Thyroid gland (tissue), 4 donors: Measurements from ENCODE around the gene ANXA2. TPM values are rescaled to one million over a fixed set of nuclear protein-coding genes. Genes with fewer than 3 reads are reported as not detected.
A peak's percentile ranks its signal among the peaks of the same experiment; 100 is the strongest.
"Not testable (repeated sequence)": the region's sequence is repeated elsewhere in the genome, so short reads cannot be mapped to it uniquely, and the experiment has no call there.

Experiments used
- DNase-seq, 2 donors: peaks; one replicate each; pipeline ENCODE4 v3.0.0-alpha.2; 2019
- H3K27ac ChIP-seq, 3 donors: fragments of 200-600 bp; sonication (generic); 1 replicate in 2 of 3; 2 replicates in 1 of 3; pipeline ENCODE4 v1.5.1; 2016 to 2019; ENCODE audit warnings: mild to moderate bottlenecking in 1 of 3, moderate library complexity in 1 of 3
- H3K27me3 ChIP-seq: fragments of 200-600 bp; sonication (generic); one replicate; pipeline ENCODE4 v1.5.1; 2019
- H3K36me3 ChIP-seq, 2 donors: fragments of 200-600 bp; sonication (generic); one replicate each; pipeline ENCODE4 v1.5.1; 2016 to 2019
- H3K4me1 ChIP-seq, 2 donors: fragments of 200-600 bp; sonication (generic); one replicate each; pipeline ENCODE4 v1.5.1; 2017 to 2019
- H3K4me3 ChIP-seq, 3 donors: fragments of 200-600 bp; sonication (generic); replicated peaks in 1 of 3; 1 replicate in 2 of 3; 2 replicates in 1 of 3; pipeline ENCODE4 v1.5.1; 2016; ENCODE audit warnings: mild to moderate bottlenecking in 1 of 3
- H3K9me3 ChIP-seq: fragments of 200-600 bp; sonication (generic); one replicate; pipeline ENCODE4 v1.5.1; 2017
- CTCF ChIP-seq, 6 experiments: fragments of 200-600 bp in 3 of 6; fragments of 450-650 bp in 3 of 6; sonication (generic) in 3 of 6; IDR thresholded peaks; one replicate each; pipeline ENCODE4 v1.5.1; 2016 to 2019; ENCODE audit warnings: antibody characterized with exemption in 6 of 6, mild to moderate bottlenecking in 2 of 6, inconsistent platforms in 1 of 6, moderate library complexity in 1 of 6
- POLR2A ChIP-seq, 2 donors: fragments of 450-650 bp; IDR thresholded peaks; one replicate each; pipeline ENCODE4 v1.6.1; 2017; ENCODE audit warnings: antibody characterized with exemption in 2 of 2, mild to moderate bottlenecking in 2 of 2, moderate library complexity in 1 of 2
- WGBS, 2 donors: methylation state at CpG; one replicate each; pipeline ENCODE4 v1.1.5; 2017; 5-methylcytosine and 5-hydroxymethylcytosine counted together
- intact Hi-C: fragments of 100-400 bp; cut with DNase I; formaldehyde crosslinking; loops from one replicate; pipeline ENCODE4 v1.15.1; 2023
- total RNA-seq, 4 donors: library from RNA; depleted of rRNA; stranded (reverse); fragments of >200 nt; gene quantifications; one replicate each; pipeline ENCODE4 v1.2.3, GENCODE V29; 2016

ANXA2 gene
- total RNA-seq, 4 donors from 2014 or later = 436 to 796 (median 612) TPM

DNA sequence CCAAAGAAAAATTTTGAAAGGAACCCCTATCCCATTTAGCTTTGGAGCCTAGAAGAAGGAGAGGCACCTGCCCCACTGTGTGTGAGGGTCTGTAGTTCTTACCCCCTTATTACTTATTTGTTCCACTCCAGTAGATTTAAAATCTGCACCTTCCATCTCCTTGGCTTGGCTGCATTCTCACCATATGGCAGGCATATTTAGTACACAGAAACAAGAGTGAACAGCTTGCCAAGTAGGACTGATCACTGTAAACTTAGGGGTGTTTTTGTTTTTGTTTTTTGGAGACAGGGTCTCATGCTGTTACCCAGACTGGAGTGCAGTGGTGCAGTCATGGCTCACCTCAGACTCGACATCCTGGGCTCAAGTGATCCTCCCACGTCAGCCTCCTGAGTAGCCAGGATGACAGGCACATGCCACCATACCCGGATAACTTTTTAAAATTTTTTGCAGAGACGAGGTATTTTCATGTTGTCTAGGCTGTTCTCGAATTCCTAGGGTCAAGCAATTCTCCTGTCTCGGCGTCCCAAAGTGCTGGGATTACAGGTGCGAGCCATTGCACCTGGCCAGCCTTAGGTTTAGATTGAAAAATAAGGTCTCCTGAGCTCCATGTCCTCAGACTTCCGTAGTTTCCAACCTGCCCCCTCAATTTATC lies 14.1 kb upstream of the ANXA2 start:
- TF ChIP-seq CTCF (IDR thresholded peaks at IDR 0.05) (no peak), POLR2A (IDR thresholded peaks at IDR 0.05) (no peak)
- 91 to 95% methylated on average over 9 of the region's 9 CpGs for WGBS, 2 donors

DNA sequence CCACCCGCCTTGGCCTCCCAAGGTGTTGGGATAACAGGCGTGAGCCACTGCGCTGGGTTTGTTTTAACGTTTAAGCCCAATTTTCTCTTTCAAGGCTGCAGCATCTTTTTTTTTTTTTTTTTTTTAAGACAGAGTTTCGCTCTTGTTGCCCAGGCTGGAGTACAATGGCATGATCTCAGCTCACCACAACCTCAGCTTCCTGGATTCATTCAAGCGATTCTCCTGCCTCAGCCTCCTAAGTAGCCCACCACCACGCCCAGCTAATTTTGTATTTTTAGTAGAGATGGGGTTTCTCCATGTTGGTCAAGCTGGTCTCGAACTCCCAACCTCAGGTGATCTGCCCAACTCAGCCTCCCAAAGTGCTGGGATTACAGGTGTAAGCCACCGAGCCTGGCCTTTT lies 12.6 kb upstream of the ANXA2 start:
- peaks cover 0 to 33% of the 10 kb centered on the region in 2 donors for H3K4me1 ChIP-seq
- H3K27ac ChIP-seq, intact Hi-C loops: not testable (repeated sequence)

More for the DNA sequence above, 14.1 kb upstream of the ANXA2 start:
- H3K9me3 ChIP-seq = no peaks in the 10 kb centered on the region
- H3K36me3 ChIP-seq = no peaks in the 10 kb centered on the region
- no peak overlapping the region for H3K4me3 ChIP-seq
- no peaks in the 10 kb centered on the region for H3K27me3 ChIP-seq
- intact Hi-C loops = no loop called here
- no peak overlapping the region for H3K27ac ChIP-seq
- DNase-seq = no peak
- peaks cover 0 to 27% of the 10 kb centered on the region in 2 donors for H3K4me1 ChIP-seq

DNA sequence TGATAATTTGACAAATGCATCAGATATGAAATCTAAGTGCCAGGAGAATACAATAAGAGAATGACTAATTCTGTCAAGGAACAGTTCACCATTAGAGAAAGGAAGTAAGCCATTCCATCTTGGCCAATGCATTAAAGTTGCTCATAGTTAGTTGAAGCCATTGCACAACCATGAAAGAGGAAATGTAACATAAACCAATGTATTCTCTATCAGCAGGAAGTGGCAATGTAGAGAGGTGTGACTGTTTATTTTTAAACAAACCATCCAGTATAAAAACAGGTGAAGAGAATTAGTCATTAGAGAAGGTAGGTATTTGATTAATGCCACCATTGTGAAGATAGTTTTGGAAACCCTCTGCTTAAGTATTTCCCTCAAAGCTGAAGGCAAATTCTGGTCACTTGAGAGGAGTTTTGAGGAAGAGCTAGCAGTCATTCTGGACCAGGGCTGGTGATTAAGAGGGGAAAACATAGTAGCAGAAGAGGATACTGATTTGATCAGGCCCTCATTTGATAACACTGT lies 10.7 kb upstream of the ANXA2 start:
- intact Hi-C loops = no loop called here

More for the DNA sequence above, 12.6 kb upstream of the ANXA2 start:
- H3K36me3 ChIP-seq, H3K4me3 ChIP-seq, H3K9me3 ChIP-seq, H3K27me3 ChIP-seq, DNase-seq: not testable (repeated sequence)
- 95 to 97% methylated on average over 9 of the region's 9 CpGs for WGBS, 2 donors

GRCh38 chr15:60407415-60407805 lies 9.6 kb upstream of the ANXA2 start:
- no peaks in the 10 kb centered on the region for H3K27me3 ChIP-seq
- H3K4me3 ChIP-seq = no peak overlapping the region
- DNase-seq = no peak
- peak overlapping the region in 2 of 3 donors; percentile 38 to 70 for H3K27ac ChIP-seq
- H3K36me3 ChIP-seq = no peaks in the 10 kb centered on the region
- intact Hi-C loops = no loop called here
- no peaks in the 10 kb centered on the region for H3K9me3 ChIP-seq
- H3K4me1 ChIP-seq = peaks cover 0 to 20% of the 10 kb centered on the region in 2 donors
- no peak for TF ChIP-seq POLR2A (IDR thresholded peaks at IDR 0.05)
- no peak for TF ChIP-seq CTCF (IDR thresholded peaks at IDR 0.05)

More for the DNA sequence above, 10.7 kb upstream of the ANXA2 start:
- Histone ChIP-seq H3K4me1 (peaks cover 0 to 24% of the 10 kb centered on the region in 2 donors), H3K27me3 (no peaks in the 10 kb centered on the region), H3K9me3 (no peaks in the 10 kb centered on the region), H3K27ac (no peak overlapping the region), H3K36me3 (no peaks in the 10 kb centered on the region), H3K4me3 (no peak overlapping the region)
- DNase-seq = no peak
- no peak for TF ChIP-seq POLR2A (IDR thresholded peaks at IDR 0.05)

GRCh38 chr15:60406513-60407414 lies 9.0 kb upstream of the ANXA2 start:
- no peaks in the 10 kb centered on the region for H3K27me3 ChIP-seq
- no peaks in the 10 kb centered on the region for H3K9me3 ChIP-seq
- H3K27ac ChIP-seq = peak overlapping the region in 2 of 3 donors; percentile 38 to 70
- DNase-seq = no peak
- WGBS, 2 donors = 74 to 84% methylated on average over 2 of the region's 2 CpGs
- peaks cover 0 to 20% of the 10 kb centered on the region in 2 donors for H3K4me1 ChIP-seq
- H3K36me3 ChIP-seq = no peaks in the 10 kb centered on the region
- intact Hi-C loops = no loop called here
- TF ChIP-seq CTCF (IDR thresholded peaks at IDR 0.05) = no peak
- no peak for TF ChIP-seq POLR2A (IDR thresholded peaks at IDR 0.05)
- no peak overlapping the region for H3K4me3 ChIP-seq

- Histone ChIP-seq H3K4me1 (peaks cover 0 to 20% of the 10 kb centered on the region in 2 donors), H3K9me3 (no peaks in the 10 kb centered on the region), H3K27ac (no peak overlapping the region), H3K36me3 (no peaks in the 10 kb centered on the region), H3K27me3 (no peaks in the 10 kb centered on the region), H3K4me3 (no peak overlapping the region)
- intact Hi-C loops = no loop called here
- TF ChIP-seq POLR2A (IDR thresholded peaks at IDR 0.05) = no peak
- TF ChIP-seq CTCF (IDR thresholded peaks at IDR 0.05) = no peak
- 44 to 59% methylated on average over 2 of the region's 2 CpGs for WGBS, 2 donors
- DNase-seq = no peak
These were observed 7.6 kb upstream of the ANXA2 start for GRCh38 chr15:60405399-60405798.

GRCh38 chr15:60404351-60404750 lies 6.6 kb upstream of the ANXA2 start:
- H3K4me1 ChIP-seq = peaks cover 0 to 20% of the 10 kb centered on the region in 2 donors
- H3K36me3 ChIP-seq, DNase-seq, H3K4me3 ChIP-seq, H3K27me3 ChIP-seq, H3K9me3 ChIP-seq, intact Hi-C loops, H3K27ac ChIP-seq: not testable (repeated sequence)
- WGBS, 2 donors = 97% methylated on average over 12 of the region's 12 CpGs
